Motor neuron (in vitro differentiated cells): Measurements from ENCODE around the gene PARD3B. TPM values are rescaled to one million over a fixed set of nuclear protein-coding genes. Genes with fewer than 3 reads are reported as not detected.

Experiments
- ATAC-seq, 8 experiments: fragments of 200-7000 bp; cut with Tn5 transposase; replicated peaks in 6 of 8; 2 replicates each; pipeline ENCODE4 v1.8.0; 2021; ENCODE audit warnings: mild to moderate bottlenecking in 8 of 8, moderate library complexity in 8 of 8
- H3K27ac ChIP-seq, 2 donors: fragments of 250-450 bp; sonication (Bioruptor Pico); 2 replicates each; pipeline ENCODE4 v1.9.0; 2021; ENCODE audit warnings: antibody characterized with exemption in 2 of 2, mild to moderate bottlenecking in 2 of 2, moderate library complexity in 1 of 2
- H3K4me1 ChIP-seq, 2 donors: fragments of 250-450 bp; sonication (Bioruptor Pico); replicated peaks in 1 of 2; 2 replicates each; pipeline ENCODE4 v1.6.1; 2021; ENCODE audit warnings: antibody characterized with exemption in 2 of 2, mild to moderate bottlenecking in 2 of 2, moderate library complexity in 1 of 2
- H3K4me3 ChIP-seq, 5 donors: fragments of 250-450 bp; sonication (Bioruptor Pico); 2 replicates each; pipeline ENCODE4 v1.9.0; 2021; ENCODE audit warnings: antibody characterized with exemption in 5 of 5, mild to moderate bottlenecking in 5 of 5, moderate library complexity in 4 of 5
- WGBS, 10 experiments: fragments of 450-650 bp; shearing (Covaris generic); methylation state at CpG; one replicate each; pipeline ENCODE4 v1.0.0; 2022; 5-methylcytosine and 5-hydroxymethylcytosine counted together
- in situ Hi-C, 9 experiments: fragments of 400-800 bp; cut with MboI; loops; one replicate each; pipeline ENCODE4 v1.15.0; 2021; ENCODE audit warnings: low sequenced_read_pairs in 9 of 9, low pct_unique_long_range_greater_than_20kb in 2 of 9; ENCODE audit not compliant: unreplicated experiment in 9 of 9
- total RNA-seq, 8 experiments: library from RNA; unstranded; fragments of 300-600 nt; gene quantifications; 2 replicates each; pipeline versions ENCODE4 v1.2.3 to v1.2.4, GENCODE V29; 2022

Gene PARD3B
- total RNA-seq, 8 experiments from 2014 or later = 3.1 to 24.3 (median 10.4) TPM

DNA sequence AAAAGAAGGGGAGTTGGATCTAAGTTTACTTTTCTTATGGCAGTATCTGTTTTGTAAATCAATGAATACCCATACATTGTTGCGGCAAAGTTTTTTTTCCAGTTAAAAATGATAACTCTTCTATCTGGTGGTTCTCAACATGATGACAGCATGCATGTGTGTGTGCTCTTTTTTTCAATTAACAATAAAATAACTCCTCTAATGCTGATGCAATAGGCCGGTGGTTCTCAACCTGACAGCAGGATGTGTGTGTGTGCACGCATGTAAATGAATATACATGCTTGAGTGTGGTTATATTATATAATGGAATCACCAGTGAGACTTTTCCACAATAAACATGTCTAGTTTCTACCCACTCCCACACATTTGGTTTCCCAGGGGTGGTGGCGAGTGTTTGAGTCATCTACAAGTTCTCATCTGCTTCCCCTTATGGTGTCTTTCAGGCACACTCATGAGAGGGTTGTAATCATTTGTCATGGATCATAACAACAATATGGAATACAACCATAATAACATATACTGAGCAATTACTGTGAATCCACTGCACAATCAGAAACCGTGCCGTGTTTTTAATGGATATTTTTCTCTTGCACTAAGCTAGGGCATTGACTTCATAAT is 31.2 kb downstream of the PARD3B start:
- 93 to 100% (median 100%) methylated on average over 1 to 6 of the region's 6 CpGs for WGBS, 10 experiments

DNA sequence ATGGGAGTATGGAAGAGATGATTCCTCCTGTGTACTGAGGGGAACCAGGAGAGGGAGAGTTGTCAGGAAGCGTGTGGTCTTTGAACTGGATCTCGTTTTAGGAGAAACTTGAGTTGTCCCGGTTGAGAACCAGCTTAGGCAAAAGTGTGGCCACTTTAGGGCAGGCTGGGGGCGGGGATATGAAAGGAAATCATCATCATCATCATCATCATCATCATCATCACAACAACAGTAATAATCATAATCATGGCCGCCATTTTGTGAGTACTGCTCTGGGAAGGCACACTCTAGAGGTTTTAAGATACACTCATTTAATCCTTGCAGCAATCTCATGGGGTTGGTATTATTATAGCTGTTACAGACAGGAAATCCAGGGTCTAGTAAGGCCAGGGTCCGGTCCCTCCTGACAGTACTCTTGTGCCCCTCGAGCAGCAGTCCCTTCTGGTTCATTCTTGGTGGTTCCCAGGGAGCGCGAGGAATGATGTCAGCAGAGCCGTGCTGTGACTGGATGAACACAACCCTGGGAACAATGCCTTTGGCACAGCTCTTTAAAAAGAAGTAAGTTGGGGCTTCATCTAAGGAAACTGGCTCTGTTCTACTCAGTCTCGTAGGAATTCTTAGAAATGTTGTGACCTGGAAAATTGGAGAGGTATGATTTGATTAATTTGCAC is 33.8 kb downstream of the PARD3B start:
- 72 to 100% (median 85%) methylated on average over 2 to 5 of the region's 11 CpGs; no CpG with 5 or more reads in 2 of the 10 experiments for WGBS, 10 experiments
- ATAC-seq = no peak
- peaks cover 6% of the 10 kb centered on the region in 2 donors for H3K4me1 ChIP-seq
- in situ Hi-C loops = no loop called here
- H3K27ac ChIP-seq = no peak overlapping the region
- H3K4me3 ChIP-seq = no peak overlapping the region

More for the DNA sequence above, 31.2 kb downstream of the PARD3B start:
- in situ Hi-C loops = no loop called here
- Histone ChIP-seq H3K4me1 (peaks cover 6% of the 10 kb centered on the region in 2 donors), H3K27ac (no peak overlapping the region), H3K4me3 (no peak overlapping the region)
- ATAC-seq = peak in 3 of 8 experiments; percentile 45 to 69 (median 57)

GRCh38 chr2:204581946-204582345 is 36.7 kb downstream of the PARD3B start:
- Histone ChIP-seq H3K4me1 (no peaks in the 10 kb centered on the region), H3K4me3 (no peak overlapping the region), H3K27ac (no peak overlapping the region)
- in situ Hi-C loops = no loop called here
- no peak for ATAC-seq
- WGBS, 10 experiments = 40 to 100% (median 75%) methylated on average over 1 to 4 of the region's 4 CpGs; no CpG with 5 or more reads in 2 of the 10 experiments

- WGBS, 10 experiments = 40 to 80% (median 57%) methylated on average over 1 of the region's 2 CpGs; no CpG with 5 or more reads in 7 of the 10 experiments
- in situ Hi-C loops = no loop called here
- no peak overlapping the region for H3K27ac ChIP-seq
- H3K4me1 ChIP-seq = no peaks in the 10 kb centered on the region
- ATAC-seq = peak in 5 of 8 experiments; percentile 33 to 98 (median 69)
- no peak overlapping the region for H3K4me3 ChIP-seq
Measured at GRCh38 chr2:204583773-204584172, 38.5 kb downstream of the PARD3B start.

GRCh38 chr2:204585930-204586329 is 40.7 kb downstream of the PARD3B start:
- peak in 2 of 8 experiments; percentile 26 to 58 for ATAC-seq
- Histone ChIP-seq H3K27ac (no peak overlapping the region), H3K4me1 (peaks cover under 1% of the 10 kb centered on the region in 2 donors), H3K4me3 (no peak overlapping the region)
- in situ Hi-C loops = no loop called here
- WGBS, 10 experiments = 100% methylated on average over 1 of the region's 1 CpG; no CpG with 5 or more reads in 6 of the 10 experiments

GRCh38 chr2:204586444-204587180 is 41.3 kb downstream of the PARD3B start:
- no peak for ATAC-seq
- WGBS, 10 experiments = 80 to 98% (median 91%) methylated on average over 1 to 7 of the region's 7 CpGs; no CpG with 5 or more reads in 1 of the 10 experiments
- peaks cover 6 to 7% of the 10 kb centered on the region in 2 donors for H3K4me1 ChIP-seq
- no peak overlapping the region for H3K27ac ChIP-seq
- in situ Hi-C loops = no loop called here
- H3K4me3 ChIP-seq = no peak overlapping the region

- WGBS, 10 experiments = 48 to 100% (median 79%) methylated on average over 1 to 3 of the region's 3 CpGs; no CpG with 5 or more reads in 1 of the 10 experiments
- peaks cover 12 to 14% of the 10 kb centered on the region in 2 donors for H3K4me1 ChIP-seq
- no peak for ATAC-seq
- H3K4me3 ChIP-seq = no peak overlapping the region
- no peak overlapping the region for H3K27ac ChIP-seq
- in situ Hi-C loops = no loop called here
Measured at GRCh38 chr2:204590063-204590462, 44.8 kb downstream of the PARD3B start.

- no peak overlapping the region for H3K27ac ChIP-seq
- in situ Hi-C loops = no loop called here
Measured at GRCh38 chr2:204591225-204591624, 46.0 kb downstream of the PARD3B start.

DNA sequence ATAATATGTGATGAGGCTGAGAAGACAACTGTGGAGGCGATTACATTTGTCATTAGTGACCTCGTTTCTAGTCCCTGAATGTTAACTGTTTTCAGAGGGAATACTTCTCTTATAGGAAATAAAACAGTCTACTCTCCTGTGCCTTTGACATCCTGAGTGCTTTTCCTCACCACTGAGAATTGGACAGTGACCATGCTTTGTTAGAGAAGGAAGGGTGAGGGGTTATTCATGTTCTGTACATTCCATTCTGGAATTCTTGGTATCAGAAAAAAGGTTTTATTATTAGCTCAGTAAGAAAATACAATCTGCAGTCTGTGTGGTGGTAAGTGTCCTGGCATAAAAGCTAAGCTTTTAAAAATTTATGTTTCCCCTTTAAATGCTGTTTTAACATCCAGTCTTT is 58.8 kb downstream of the PARD3B start:
- 20 to 100% (median 79%) methylated on average over 1 to 2 of the region's 2 CpGs; no CpG with 5 or more reads in 2 of the 10 experiments for WGBS, 10 experiments
- Histone ChIP-seq H3K4me3 (no peak overlapping the region), H3K4me1 (no peaks in the 10 kb centered on the region), H3K27ac (no peak overlapping the region)
- peak in 1 of 8 experiments; percentile 39 for ATAC-seq
- in situ Hi-C loops = no loop called here

More at GRCh38 chr2:204591225-204591624, 46.0 kb downstream of the PARD3B start:
- H3K4me1 ChIP-seq = peaks cover 12 to 14% of the 10 kb centered on the region in 2 donors
- H3K4me3 ChIP-seq = no peak overlapping the region
- 0 to 86% (median 29%) methylated on average over 1 of the region's 1 CpG; no CpG with 5 or more reads in 3 of the 10 experiments for whole genome bisulfite sequencing, 10 experiments
- ATAC-seq = peak in 5 of 8 experiments; percentile 65 to 91 (median 84)

GRCh38 chr2:204608237-204608939 is 63.1 kb downstream of the PARD3B start:
- in situ Hi-C loops = no loop called here
- Histone ChIP-seq H3K27ac (no peak overlapping the region), H3K4me3 (no peak overlapping the region), H3K4me1 (no peaks in the 10 kb centered on the region)
- ATAC-seq = peak in 5 of 8 experiments; percentile 38 to 66 (median 52)
- 0 to 86% (median 20%) methylated on average over 1 to 2 of the region's 2 CpGs; no CpG with 5 or more reads in 5 of the 10 experiments for WGBS, 10 experiments

DNA sequence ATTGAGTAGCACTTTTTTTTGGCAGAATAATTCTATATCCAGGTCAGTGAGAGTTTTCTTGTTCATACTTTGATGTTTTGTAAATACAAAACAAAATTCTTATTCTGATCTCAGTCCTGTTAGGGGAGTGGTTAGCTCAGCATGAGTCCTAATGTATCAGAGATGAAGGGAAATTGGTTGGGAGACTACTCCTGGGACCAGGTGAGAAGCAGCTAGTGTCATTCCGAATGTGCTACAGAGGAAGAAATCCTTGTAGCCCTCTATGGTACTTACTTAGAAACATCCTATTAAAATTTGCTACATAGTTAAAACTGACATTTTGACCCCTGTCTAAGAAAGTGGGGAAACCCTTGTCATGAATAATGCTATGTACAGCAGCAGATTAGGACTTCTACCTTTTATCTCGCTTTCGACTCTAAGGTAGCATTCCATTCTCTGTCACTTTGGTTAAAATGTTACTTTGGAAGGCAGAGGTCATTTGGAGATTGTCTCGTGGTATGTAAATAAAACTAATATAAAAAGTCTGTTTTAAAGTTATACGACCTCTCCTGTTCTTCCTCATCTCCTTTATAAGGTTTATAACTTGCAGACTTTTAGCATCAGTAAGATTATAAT is 65.8 kb downstream of the PARD3B start:
- in situ Hi-C loops = no loop called here
- no peak for ATAC-seq
- no peak overlapping the region for H3K4me3 ChIP-seq
- no peak overlapping the region for H3K27ac ChIP-seq
- WGBS, 10 experiments = 68 to 100% (median 88%) methylated on average over 1 to 5 of the region's 5 CpGs
- H3K4me1 ChIP-seq = no peaks in the 10 kb centered on the region

GRCh38 chr2:204611764-204612163 is 66.5 kb downstream of the PARD3B start:
- 81 to 100% (median 98%) methylated on average over 1 to 2 of the region's 2 CpGs; no CpG with 5 or more reads in 2 of the 10 experiments for WGBS, 10 experiments
- H3K4me3 ChIP-seq = no peak overlapping the region
- in situ Hi-C loops = no loop called here
- no peak overlapping the region for H3K27ac ChIP-seq
- ATAC-seq = no peak
- no peaks in the 10 kb centered on the region for H3K4me1 ChIP-seq
